HG02973 (cell line): Measurements from ENCODE around the gene ATP6V0E1.
A peak's percentile ranks its signal among the peaks of the same experiment; 100 is the strongest.
"Not testable (repeated sequence)": the region's sequence is repeated elsewhere in the genome, so short reads cannot be mapped to it uniquely, and the experiment has no call there.

Experiments
- ATAC-seq: cut with Tn5 transposase; IDR thresholded peaks from one replicate; pipeline ENCODE4 v1.9.1; 2021; ENCODE audit warnings: moderate library complexity; ENCODE audit not compliant: unreplicated experiment

ATP6V0E1 gene

DNA sequence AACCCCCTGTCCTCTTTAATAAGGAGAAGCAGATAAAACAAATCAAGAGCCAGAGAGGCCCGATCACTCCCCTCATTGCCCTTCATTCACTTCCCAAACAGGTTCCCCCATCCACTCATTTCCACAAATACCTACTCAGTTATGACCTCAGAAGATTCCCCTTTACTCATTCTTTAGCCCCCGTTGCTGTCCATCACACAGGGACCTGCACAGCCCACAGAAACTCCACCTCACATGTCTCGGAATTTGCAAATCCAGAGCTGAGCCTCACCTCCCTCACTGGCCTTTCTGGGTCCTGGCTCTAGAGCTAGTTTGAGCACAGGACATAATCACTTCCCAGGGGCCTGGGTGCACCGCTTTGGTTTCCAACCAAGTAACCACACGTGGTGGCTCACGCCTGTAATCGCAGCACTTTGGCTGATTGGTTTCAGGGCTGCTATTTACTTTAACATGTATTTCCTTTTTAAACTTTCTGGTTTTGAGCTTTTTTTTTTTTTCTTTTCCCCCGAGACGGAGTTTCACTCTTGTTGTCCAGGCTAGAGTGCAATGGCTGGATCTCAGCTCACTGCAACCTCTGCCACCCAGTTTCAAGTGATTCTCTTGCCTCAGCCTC is 17.8 kb downstream of the ATP6V0E1 start:
- peak; percentile 70 for ATAC-seq

DNA sequence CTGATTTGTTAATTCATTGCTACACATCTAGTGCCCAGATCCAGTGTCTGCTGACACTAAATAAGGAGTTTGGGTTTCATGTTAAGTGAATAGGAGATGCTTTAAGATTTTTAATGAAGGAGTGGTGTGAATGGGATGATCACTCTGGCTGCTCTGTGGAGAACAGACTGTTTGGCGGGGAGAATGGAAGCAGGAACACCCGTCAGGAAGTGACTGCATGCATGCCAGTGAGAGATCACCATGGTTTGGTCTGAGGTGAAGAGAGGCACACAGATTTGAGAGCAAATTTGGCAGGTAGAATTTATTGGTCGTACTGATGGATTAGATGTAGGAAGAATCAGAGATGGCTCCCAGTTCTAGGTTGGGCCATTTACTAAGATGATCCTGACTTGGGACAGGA is 19.8 kb downstream of the ATP6V0E1 start:
- ATAC-seq = no peak

DNA sequence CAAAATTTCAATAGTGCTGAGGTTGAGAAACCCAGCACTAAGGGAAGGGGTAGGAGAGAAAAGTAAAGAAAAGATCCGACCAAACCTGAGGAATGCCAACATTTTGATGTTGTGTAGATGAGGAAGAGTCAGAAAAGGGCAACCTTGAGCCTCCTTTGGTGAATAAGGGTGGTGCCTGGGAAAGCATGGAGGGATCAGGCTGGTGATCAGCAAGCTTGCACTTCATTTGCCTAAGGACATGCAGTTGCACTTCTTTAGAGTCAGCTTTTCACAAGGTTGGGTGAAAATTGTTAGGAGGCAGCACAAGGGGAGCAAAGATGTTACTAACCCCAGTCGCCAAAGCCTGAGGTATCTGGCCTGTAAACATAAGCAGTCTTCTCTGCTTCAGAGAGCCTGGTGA is 20.4 kb downstream of the ATP6V0E1 start:
- ATAC-seq = no peak

DNA sequence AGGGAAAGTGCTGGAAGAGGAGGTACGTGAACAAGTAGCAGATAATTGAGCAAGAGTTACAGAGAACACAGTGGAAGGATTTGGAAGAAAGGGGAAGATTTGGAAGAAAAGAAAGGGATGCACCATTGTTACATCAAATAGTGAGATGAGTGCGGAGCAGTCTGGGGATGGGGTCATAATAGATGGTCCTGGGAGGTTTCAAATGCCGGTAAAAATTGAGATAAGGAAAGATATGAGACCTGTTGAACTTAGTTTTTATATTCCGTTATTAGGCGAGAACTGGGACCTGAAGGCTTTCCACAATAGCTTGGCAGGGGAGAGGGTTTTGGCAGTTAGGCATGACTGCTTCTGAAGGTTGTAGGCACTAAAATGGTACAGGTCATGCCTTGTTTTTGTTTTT is 20.9 kb downstream of the ATP6V0E1 start:
- no peak for ATAC-seq

DNA sequence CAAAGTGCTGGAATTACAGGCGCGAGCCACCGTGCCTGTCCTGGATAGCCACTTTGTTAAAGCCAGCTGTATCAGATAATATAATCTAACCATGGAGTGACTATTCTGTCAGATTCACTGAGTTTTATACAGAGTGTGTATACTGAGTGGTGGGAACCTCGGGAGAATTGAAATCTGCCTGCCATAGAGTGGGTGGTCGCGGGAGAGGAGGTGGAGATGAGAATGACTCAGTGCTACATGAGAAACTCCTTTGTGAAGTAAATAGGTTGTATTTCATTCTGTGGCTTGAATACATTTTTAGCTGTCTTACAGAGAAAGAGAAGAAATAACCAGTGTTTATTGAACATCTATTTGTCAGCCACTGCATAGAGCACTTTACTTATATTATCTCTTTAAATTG is 26.4 kb downstream of the ATP6V0E1 start:
- no peak for ATAC-seq

DNA sequence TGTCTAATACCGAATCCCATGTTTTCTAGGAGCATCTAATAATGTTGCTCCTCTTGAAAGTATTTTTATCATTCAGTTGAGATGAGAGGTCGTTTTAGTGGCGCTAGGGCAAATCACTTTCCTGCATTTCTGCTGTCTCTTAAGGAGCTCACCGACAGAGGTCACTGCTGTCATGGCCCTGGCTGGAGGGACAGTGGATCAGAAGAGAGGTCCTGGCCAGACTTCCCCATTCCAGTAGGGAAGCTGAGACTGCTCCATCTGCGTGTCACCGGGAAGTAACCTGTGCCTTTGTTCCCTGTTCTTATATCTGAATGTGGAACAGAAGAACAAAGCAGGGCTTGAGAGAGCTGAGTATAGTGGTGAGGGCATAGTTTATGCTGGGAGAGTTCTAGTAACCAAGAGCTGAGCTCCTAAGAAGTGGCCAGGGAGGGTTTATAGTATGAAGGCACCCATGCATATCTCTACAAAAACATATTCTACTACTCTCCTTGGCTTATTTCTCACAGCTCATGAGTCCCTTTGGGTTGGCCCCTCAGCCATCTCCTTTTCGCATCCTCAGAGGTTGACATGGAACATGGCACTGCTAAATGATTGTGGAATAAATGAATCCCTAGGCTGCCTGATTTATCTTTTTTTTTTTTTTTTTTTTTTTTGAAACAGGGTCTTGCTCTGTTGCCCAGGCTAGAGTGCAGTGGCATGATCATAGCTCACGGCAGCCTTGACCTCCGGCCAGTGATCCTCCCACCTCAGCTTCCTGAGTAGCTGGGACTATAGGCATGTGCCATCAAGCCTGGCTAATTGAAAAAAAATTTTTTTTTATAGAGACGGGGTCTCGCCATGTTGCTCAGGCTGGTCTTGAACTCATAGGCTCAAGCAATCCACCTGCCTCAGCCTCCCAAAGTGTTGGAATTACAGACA is 27.2 kb downstream of the ATP6V0E1 start:
- ATAC-seq = no peak

DNA sequence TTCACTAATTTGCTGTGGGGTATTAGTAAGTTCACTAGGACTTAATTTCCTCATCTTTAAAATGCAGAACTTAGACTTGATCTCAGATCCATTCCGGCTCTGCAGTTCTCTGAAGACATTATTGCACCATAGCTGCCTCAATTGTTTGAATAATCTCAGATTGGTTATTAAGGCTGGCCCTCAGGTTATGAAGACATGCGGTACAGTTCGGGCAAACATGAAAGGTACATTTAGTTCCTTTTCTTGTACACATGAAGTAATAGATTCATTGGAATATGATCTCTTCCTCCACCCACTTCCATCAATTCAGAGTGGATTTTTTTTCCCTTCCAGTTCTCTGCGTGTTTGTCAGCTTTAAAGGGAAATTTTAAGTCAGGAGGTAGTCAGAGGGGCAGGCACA is 28.0 kb downstream of the ATP6V0E1 start:
- no peak for ATAC-seq

DNA sequence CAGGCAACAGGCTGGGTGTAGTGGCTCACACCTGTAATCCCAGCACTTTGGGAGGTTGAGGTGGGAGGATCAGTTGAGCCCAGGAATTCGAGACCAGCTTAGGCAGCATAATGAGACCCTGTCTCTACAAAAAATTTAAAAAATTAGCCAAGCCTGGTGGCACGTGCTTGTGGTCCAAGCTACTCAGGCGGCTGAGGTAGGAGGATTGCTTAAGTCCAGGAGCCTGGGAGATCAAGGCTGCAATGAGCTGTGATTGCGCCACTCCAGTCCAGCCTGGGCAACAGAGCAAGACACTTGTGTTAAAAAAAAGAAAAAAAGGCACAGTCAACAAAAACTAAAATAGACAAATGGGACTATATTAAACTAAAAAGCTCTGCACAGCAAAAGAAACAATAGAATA is 29.3 kb downstream of the ATP6V0E1 start:
- ATAC-seq = no peak

DNA sequence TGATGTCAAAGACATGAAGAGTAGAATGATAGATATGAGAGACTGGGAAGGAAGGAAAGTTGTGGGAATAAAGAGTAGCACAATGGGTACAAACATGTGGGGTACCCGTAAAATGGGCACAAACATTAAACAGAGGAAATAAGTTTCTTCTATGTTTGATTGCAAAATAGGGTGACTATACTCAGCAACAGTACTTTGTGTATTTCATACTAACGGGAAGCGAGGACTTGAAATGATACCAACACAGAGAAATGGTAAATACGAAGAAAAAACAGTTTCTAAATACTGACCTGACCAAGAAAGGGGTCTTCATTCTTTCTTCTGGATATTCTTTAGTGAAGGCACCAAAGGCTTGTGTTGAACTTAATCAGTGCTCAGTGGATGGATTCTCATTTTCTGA is 31.1 kb downstream of the ATP6V0E1 start:
- no peak for ATAC-seq

DNA sequence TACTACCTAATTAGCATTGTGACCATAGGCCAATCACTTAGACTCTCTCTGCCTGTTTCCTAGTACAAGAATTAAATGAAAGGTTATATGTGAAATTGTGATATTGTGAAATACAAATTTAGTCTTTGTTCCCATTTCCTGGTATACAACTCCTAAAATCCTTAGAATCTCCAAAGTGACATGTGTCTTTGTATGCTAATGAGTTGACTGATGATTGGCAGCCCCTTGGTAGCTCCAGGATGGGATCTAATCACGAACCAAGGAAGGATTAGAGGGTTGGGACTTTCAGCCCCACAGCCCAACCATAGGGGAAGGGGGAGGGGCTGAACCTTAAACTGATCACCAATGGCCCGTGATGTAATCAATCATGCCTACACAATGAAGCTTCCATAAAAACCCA is 31.6 kb downstream of the ATP6V0E1 start:
- ATAC-seq = no peak

DNA sequence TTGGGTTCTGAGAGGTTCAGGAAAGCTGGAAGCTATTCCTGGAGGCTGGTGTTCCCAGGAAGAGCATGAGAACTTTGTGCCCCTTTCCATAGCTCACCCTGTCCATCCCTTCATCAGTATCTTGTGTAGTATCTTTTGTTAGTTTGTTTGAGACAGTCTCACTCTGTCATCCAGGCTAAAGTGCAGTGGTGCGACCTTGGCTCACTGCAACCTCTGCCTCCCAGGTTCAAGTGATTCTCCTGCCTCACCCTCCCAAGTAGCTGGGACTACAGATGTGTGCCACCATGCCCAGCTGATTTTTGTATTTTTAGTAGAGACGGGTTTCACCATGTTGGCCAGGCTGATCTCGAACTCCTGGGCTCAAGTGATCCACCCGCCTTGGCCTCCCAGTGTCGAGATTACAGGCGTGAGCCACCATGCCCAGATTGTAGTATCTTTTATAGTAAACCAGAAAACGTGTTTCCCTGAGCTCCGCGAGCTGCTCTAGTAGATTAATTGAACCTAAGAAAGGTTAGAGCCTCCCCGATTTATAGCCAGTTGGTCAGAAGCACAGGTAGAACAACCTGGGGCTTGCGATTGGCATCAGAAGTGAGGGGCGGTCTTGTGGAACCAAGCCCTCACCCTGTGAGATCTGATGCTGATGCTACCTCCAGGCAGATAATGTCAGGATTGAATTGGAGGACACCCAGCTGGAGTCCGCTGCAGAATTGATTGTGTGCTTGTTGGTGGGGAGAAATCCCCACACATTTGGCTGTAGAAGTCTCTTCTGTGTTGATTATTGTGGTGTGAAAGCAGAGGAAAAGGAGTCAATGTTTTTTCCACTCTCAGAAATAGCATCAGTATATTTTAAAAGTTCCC is 32.3 kb downstream of the ATP6V0E1 start:
- ATAC-seq = no peak

DNA sequence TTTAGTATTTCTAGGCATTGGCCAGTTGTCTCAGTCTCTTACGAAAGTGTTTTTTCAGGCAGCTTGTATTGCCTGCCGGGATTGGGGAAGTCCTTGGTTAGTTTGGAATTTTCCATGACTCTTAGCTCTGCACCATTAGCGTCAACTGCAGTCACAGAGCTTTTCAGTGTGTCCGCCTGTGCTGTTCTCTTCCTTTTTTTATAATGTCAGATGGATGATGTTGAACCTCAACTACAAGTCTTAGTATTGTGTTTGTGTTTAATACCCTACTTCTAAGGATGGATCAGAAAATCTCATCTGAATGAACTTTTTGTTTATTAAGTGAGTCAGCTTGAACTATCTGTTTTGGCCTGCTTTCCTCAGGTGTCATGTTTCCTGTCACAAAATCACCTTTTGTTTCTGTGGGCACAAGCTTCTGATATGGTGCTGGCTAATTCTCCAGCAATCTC is 33.1 kb downstream of the ATP6V0E1 start:
- no peak for ATAC-seq

DNA sequence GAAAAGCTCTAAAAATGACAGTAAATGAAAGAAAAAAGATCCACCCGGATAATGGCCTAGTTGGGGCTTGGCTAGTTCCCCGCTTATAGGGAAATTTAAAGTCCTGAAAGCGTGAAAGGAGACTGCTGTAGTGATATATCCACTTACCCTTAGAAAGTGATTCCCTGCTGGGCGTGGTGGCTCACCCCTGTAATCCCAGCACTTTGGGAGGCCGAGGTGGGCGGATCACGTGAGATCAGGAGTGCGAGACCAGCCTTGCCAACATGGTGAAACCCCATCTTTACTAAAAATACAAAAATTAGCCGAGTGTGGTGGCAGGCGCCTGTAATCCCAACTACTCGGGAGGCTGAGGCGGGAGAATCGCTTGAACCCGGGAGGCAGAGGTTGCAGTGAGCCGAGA is 33.5 kb downstream of the ATP6V0E1 start:
- not testable (repeated sequence) for ATAC-seq

DNA sequence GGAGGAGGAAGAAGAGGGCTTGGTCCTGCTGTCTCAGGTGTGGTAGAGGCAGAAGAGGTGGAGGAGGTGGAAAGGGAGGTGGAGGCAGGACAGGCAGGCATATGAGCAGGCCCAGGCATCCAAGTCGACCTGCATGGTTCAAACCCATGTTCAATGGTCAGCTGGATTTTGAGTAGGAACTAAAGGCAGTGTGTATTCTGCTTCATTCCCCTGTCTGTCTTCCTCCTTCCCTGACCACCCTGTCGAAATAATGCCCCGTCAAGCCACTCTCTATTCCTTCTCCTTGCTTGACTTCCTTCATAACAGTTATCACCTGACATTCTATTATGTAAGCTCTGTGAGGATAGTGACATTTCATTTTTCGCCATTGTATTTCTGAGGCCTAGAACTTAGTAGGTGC is 34.8 kb downstream of the ATP6V0E1 start:
- no peak for ATAC-seq

DNA sequence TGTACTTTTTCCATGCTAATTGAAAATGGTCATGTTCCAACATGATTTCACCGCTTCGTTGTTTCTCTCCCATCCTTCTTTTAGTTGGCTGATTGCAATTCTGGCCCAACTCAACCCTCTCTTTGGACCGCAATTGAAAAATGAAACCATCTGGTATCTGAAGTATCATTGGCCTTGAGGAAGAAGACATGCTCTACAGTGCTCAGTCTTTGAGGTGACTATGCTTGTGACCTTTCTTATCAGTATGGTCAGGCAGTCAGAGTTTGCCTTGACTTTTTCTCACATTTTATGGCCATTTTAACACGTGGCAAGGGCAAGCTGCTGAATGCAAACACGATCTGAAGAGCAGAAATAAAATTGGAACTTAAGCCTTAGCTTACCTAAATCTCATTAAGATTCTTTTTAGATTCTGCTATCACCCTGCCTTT is 36.6 kb downstream of the ATP6V0E1 start:
- no peak for ATAC-seq

DNA sequence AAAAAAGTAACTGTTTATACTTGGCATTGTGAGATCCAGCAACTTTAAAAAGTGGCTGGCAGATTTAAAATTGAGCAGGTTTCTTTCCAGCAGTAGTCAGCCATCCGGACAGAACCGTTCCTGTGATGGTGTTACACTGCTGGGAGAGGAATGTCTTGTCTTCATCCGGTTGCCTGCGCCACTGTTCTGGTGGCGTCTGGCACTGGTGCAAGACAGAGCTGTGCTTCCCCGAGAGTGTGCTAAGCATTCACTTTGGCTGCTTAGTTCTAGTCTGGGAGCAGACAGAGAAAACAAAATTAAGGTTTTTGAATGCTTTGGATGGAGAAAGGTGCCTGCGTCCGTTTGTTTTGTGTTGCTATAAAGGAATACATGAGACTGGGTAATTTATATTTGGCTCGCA is 37.1 kb downstream of the ATP6V0E1 start:
- no peak for ATAC-seq

DNA sequence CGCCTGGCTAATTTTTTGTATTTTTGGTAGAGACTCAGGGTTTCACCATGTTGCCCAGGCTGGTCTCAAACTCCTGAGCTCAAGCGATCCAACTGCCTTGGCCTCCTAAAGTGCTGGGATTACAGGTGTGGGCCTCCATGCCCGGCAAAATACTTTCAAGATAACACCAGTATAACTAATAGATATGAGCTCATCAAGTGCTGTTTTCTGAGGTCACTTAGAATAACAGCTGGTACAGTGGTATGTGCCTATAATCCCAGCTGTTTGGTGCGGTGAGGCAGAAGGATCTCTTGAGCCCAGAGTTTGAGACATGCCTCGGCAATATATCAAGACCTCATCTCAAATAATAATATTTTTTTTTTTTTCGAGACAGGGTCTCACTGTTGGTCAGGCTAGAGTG is 42.1 kb downstream of the ATP6V0E1 start:
- no peak for ATAC-seq

DNA sequence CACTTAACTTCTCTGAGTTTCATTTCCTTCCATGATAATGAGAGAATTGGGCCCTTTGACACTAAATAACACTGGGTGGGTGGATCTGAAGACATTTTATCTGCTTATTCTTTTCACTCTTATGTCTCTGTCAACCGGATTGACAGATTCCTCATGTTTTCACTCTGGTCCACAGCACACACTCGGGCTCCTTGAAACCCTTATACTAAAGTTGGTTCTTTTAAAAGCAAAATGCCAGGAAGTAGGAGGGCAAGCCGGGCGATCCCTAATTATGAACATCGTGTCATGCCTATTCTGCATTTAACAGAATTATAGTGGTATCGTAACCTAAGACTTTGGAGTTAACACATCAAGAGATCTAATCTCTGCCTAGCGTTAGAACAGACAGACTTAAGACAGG is 44.3 kb downstream of the ATP6V0E1 start:
- ATAC-seq = no peak

DNA sequence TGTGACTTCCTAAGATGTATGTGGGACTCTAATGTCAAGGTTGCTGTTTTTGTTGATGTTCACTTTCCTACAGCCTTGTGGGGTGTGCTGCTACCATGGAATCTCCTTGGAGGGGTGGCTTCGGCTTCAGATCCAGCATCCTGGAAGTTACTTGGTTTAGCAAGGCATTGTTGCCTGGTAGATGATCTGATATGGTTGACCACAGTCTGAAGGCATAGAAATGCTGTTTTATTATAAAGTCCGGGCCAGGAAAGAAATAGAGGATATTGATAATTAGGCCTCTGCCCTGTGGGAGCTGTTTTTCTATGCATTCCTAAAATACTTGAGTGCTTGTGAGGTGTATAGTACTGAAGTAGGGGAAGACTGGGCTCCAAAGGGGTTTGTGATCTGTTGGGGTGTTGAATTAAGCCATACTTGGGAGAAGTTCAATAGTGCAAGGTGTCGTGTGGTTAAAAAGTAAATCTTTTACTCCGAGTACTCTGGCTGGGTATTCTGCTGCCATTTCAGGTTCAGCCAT is 45.3 kb downstream of the ATP6V0E1 start:
- no peak for ATAC-seq

DNA sequence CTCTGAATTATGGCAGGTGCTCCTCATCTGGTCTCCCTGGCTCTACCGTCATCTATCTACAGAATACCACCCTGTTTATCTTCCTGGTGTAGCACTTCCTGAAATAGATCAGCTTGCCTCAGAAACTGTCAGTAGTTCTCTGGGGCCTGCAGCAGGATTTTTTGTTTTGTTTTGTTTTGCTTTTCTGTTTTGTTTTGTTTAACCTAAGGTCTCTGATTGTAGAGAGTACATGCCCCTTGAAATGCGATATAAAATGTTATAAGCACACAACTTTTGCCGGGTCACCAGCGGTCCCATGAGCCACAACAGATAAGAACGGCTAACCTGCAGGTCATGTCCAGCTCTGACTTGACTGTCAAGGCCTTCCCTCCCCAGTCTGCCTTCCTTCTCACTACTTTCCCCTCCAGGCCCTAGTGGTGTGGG is 45.9 kb downstream of the ATP6V0E1 start:
- no peak for ATAC-seq

DNA sequence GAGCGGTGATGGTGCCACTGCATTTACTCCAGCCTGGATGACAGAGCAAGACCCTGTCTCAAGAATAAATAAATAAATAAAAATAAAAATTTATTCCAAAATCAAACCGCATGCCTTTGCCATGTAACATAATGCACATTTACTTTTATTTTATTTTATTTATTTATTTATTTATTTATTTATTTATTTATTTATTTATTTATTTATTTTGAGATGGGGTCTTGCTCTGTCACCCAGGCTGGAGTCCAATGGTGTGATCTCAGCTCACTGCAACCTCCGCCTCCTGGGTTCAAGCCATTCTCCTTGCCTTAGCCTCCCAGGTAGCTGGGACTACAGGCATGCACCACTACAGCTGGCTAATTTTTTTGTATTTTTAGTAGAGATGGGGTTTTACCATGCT is 48.5 kb downstream of the ATP6V0E1 start:
- not testable (repeated sequence) for ATAC-seq
